Head of caudate nucleus (tissue), 42 donors: ENCODE data around the gene GTPBP6.
"Not testable (repeated sequence)": the region's sequence is repeated elsewhere in the genome, so short reads cannot be mapped to it uniquely, and the experiment has no call there.

Experiments used
- DNase-seq, 42 donors: peaks; one replicate each; pipeline versions ENCODE4 v3.0.0 to v3.0.0-alpha.2; 2020 to 2021; ENCODE audit warnings: mixed read lengths in 7 of 42
- intact Hi-C: fragments of 100-400 bp; cut with DNase I; formaldehyde crosslinking; loops from one replicate; pipeline ENCODE4 v1.15.0; 2022

GTPBP6 gene

GRCh38 chrX:261919-262352 is 56.7 kb downstream of the GTPBP6 start:
- intact Hi-C loops: no loop called here
- DNase-seq: peak in 11 of 42 donors; percentile 0 to 34 (median 14)

GRCh38 chrX:261167-261918 is 57.3 kb downstream of the GTPBP6 start:
- intact Hi-C loops: no loop called here
- peak in 13 of 42 donors; percentile 0 to 43 (median 13) for DNase-seq

GRCh38 chrX:259692-260355 is 58.8 kb downstream of the GTPBP6 start:
- intact Hi-C loops: no loop called here
- DNase-seq: peak in 9 of 42 donors; percentile 0 to 40 (median 11)

GRCh38 chrX:258291-259040 is 60.1 kb downstream of the GTPBP6 start:
- intact Hi-C loops: no loop called here
- DNase-seq: peak in 2 of 42 donors; percentile 1 to 10

GRCh38 chrX:257681-258289 is 60.8 kb downstream of the GTPBP6 start:
- intact Hi-C loops: no loop called here
- peak in 8 of 42 donors; percentile 0 to 35 (median 11) for DNase-seq

GRCh38 chrX:257054-257453 is 61.5 kb downstream of the GTPBP6 start:
- intact Hi-C loops: not testable (repeated sequence)
- peak in 4 of 42 donors; percentile 1 to 34 (median 24) for DNase-seq

- intact Hi-C loops: no loop called here
- DNase-seq: peak in 4 of 42 donors; percentile 4 to 30 (median 19)
These were observed 62.7 kb downstream of the GTPBP6 start for GRCh38 chrX:255923-256331.
